Chondrocyte (in vitro differentiated cells): ENCODE data around the gene ERGIC1. TPM values are rescaled to one million over a fixed set of nuclear protein-coding genes. Genes with fewer than 3 reads are reported as not detected.

ENCODE experiments used
- DNase-seq: peaks from one replicate; pipeline ENCODE4 v3.0.0; 2021; ENCODE audit warnings: mixed read lengths, low spot score
- H3K27ac Mint-ChIP-seq: one replicate; pipeline ENCODE4 v1.8.0; 2021; ENCODE audit warnings: mild to moderate bottlenecking, moderate library complexity, mixed read lengths; ENCODE audit not compliant: unreplicated experiment
- H3K27me3 Mint-ChIP-seq: 2 replicates; pipeline ENCODE4 v1.8.0; 2021; ENCODE audit warnings: low read depth, mixed read lengths
- H3K36me3 Mint-ChIP-seq: 2 replicates; pipeline ENCODE4 v1.8.0; 2021; ENCODE audit warnings: low read depth, mixed read lengths
- H3K4me1 Mint-ChIP-seq: 2 replicates; pipeline ENCODE4 v1.8.0; 2021; ENCODE audit warnings: low read depth, mild to moderate bottlenecking, mixed read lengths
- H3K4me3 Mint-ChIP-seq: one replicate; pipeline ENCODE4 v1.8.0; 2021; ENCODE audit warnings: mild to moderate bottlenecking, moderate library complexity, mixed read lengths; ENCODE audit not compliant: unreplicated experiment
- H3K9me3 Mint-ChIP-seq: 2 replicates; pipeline ENCODE4 v1.8.0; 2021; ENCODE audit warnings: low read depth, mixed read lengths
- total RNA-seq: library from RNA; stranded (reverse); gene quantifications from 3 replicates; pipeline ENCODE4 v1.2.1, GENCODE V29; 2021
- TF ChIP-seq, protein P1 (sequence below): fragments of 200-600 bp; sonication (generic); IDR thresholded peaks from 2 replicates; pipeline ENCODE4 v1.5.0; 2021; ENCODE audit warnings: antibody characterized with exemption, mild to moderate bottlenecking, moderate library complexity

ERGIC1 gene
- total RNA-seq, 1 donor from 2014 or later, result 141 TPM

DNA sequence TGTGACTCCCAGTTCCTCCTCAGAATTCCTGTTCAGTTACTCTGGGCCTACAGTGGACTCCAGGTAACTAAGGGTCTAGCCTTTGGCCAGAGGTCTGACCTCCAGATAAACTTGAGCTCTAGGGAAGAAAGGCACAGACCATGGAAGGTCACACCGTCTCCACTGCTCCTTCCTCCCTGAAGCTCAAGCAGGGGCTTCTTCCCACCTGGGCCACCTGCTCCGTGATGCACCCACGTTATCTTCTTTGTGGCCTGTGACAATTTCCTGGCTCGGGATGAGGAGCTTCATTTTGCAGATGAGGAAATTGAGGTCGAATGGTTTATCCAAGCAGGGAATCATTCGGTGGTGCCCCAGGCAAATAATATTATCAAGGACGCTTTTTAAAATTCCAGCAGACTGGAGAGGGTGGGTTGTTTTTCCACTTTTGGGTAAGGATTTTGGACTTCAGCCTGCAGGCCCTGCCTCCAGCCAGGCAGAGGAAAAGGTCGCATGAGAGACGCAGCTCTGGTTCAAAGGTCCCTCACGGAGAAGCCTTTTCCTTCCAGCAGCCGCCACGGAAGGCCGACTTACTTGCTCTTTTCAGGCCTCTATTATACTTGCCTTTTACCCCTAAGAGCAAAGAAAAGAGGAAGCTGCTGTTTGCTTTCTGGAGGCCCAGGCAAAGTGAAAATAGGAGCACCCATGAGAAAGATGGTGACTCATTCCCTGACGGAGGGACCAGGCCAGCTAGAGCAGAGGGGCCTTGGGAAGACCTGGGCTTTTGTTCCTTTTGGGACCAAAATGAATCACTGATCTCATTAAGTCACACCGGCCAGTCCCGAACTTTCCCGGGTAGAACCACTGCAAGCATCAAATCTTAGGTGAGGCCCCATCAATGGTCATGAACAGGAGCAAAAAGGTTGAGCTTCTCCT lies 40.2 kb upstream of the ERGIC1 start:
- no peaks in the 10 kb centered on the region for H3K27me3 Mint-ChIP-seq
- peak overlapping the region; percentile 91 for H3K27ac Mint-ChIP-seq
- H3K9me3 Mint-ChIP-seq, result no peaks in the 10 kb centered on the region
- peaks cover 80% of the 10 kb centered on the region for H3K4me1 Mint-ChIP-seq
- TF ChIP-seq, protein P1, sequence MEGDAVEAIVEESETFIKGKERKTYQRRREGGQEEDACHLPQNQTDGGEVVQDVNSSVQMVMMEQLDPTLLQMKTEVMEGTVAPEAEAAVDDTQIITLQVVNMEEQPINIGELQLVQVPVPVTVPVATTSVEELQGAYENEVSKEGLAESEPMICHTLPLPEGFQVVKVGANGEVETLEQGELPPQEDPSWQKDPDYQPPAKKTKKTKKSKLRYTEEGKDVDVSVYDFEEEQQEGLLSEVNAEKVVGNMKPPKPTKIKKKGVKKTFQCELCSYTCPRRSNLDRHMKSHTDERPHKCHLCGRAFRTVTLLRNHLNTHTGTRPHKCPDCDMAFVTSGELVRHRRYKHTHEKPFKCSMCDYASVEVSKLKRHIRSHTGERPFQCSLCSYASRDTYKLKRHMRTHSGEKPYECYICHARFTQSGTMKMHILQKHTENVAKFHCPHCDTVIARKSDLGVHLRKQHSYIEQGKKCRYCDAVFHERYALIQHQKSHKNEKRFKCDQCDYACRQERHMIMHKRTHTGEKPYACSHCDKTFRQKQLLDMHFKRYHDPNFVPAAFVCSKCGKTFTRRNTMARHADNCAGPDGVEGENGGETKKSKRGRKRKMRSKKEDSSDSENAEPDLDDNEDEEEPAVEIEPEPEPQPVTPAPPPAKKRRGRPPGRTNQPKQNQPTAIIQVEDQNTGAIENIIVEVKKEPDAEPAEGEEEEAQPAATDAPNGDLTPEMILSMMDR, result no peak
- no peaks in the 10 kb centered on the region for H3K36me3 Mint-ChIP-seq
- no peak for DNase-seq
- H3K4me3 Mint-ChIP-seq, result no peak overlapping the region

DNA sequence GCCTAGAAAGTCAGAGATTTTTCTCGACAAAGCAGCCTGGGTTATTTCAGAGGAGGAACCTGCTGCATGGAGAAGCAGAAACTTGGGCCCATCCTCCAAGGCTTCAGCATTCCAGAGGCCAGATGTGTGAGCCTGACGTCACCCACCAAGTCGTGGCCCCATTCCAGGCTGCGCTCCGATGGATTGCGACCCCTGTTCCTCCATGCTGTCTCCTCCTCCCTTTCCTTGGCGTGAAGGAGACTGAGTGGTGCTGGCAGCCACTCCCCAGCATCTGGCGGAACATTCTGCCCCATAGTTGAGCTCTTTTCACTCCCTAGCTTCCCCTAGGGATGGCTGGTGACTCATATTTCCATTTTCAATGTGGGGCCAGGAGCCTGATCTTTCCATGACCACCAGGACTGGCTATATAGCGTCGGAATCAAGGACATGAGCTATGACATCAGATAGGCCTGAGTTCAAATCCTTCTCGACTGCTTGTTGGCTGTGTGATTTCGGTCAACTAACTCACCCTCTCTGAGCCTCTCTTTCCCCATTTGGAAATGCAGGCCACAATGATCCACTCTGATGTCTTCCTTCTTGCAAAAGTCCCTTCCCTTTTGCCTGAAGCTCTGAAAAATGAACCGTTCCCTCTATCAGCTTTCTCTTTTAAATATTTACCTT lies 38.6 kb upstream of the ERGIC1 start:
- DNase-seq, result no peak
- Mint-ChIP-seq H3K27me3 (no peaks in the 10 kb centered on the region), H3K27ac (peak overlapping the region; percentile 91), H3K4me1 (peaks cover 85% of the 10 kb centered on the region), H3K9me3 (no peaks in the 10 kb centered on the region), H3K36me3 (no peaks in the 10 kb centered on the region), H3K4me3 (peak overlapping the region; percentile 12)
- TF ChIP-seq, protein P1, result peak; percentile 2

DNA sequence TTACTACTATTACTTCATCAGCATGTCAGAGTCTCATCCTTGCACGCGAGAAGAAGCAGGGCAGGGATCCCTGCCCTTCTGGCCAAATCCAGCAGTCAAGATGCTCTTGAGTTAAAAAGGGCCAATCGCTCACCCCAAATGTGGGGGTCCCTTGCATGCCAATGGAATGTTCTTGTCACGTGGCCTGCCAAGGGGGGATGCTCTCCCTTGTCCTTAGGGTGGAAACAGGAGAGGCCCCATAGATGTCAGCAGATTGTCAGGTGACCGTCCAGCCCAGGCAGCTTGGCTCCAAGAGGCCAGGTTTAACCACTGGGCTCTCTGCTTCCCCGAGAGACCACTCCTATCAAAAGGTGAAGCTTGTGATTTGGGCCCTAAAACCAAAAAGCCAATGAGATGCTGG lies 37.7 kb upstream of the ERGIC1 start:
- Mint-ChIP-seq H3K4me1 (peaks cover 85% of the 10 kb centered on the region), H3K27ac (peak overlapping the region; percentile 91)

DNA sequence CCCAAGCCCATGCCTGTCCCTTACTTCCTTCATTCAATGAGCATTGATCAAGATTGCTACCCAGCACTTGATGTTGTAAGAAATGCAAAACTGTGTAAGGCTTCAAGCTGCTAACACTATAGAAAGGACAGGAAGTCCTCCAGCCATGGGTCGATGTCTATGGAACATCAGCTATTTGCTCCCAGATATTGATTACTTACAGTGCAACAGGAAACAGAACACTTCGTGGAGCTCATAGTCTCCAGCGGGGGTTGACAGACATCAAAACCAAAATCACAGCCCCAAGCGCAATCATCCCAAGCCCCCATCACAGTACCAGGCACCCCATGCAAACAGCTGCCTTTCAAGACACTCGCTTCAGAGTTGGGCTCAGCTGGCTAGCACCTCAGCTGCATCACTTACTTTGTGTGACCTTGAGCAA lies 36.3 kb upstream of the ERGIC1 start:
- TF ChIP-seq, protein P1, result no peak
- Mint-ChIP-seq H3K36me3 (no peaks in the 10 kb centered on the region), H3K27ac (peak overlapping the region; percentile 90), H3K27me3 (no peaks in the 10 kb centered on the region), H3K4me3 (no peak overlapping the region), H3K9me3 (no peaks in the 10 kb centered on the region), H3K4me1 (peaks cover 86% of the 10 kb centered on the region)
- DNase-seq, result no peak

More for the DNA sequence above, 37.7 kb upstream of the ERGIC1 start:
- no peak for DNase-seq
- no peaks in the 10 kb centered on the region for H3K36me3 Mint-ChIP-seq
- H3K4me3 Mint-ChIP-seq, result no peak overlapping the region
- TF ChIP-seq, protein P1, result no peak
- no peaks in the 10 kb centered on the region for H3K27me3 Mint-ChIP-seq
- H3K9me3 Mint-ChIP-seq, result no peaks in the 10 kb centered on the region

DNA sequence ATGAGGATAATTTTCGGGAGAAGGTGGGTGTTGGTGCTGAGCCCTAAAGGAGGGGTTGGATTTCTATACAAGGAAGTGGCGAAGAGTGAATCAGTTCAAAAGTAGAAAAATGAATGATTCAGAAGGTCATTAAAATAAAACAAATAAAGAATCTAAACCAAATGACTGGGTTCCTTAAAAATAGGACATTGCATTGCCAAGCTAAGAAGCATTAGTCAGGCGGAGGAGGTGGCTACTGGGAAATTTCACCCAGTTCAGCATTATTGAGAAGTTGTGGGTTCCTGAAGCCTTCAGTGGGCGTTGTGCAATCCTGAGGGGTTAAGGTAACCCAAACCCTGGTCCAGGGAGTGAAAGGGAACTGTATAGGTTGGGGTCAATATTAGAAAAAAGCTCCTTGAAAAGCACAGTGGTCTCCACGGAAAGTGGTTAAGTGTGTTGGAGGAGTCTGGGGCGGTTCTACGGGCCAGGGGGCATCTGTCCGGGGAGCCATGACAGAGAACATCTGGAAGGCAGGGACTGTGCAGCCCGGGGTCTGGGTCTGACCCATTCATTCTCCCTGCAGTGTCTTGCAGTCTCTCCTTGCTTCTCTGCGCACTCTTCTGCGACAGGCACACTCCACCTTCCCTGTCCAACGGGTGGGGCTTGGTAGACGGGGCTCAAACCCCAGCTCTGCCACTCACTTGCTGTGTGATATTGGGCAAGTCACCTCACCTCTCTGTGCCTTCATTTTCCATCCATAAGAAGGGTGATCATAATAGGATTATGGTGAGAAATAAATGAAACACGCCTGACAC lies 35.4 kb upstream of the ERGIC1 start:
- Mint-ChIP-seq H3K36me3 (no peaks in the 10 kb centered on the region), H3K4me1 (peaks cover 78% of the 10 kb centered on the region), H3K4me3 (no peak overlapping the region), H3K9me3 (no peaks in the 10 kb centered on the region), H3K27me3 (no peaks in the 10 kb centered on the region), H3K27ac (peak overlapping the region; percentile 90)
- no peak for DNase-seq
- TF ChIP-seq, protein P1, result no peak
